Subcutaneous abdominal adipose tissue (tissue), 5 donors: ENCODE measurements around the gene SYNDIG1.

Experiments used
- H3K27ac ChIP-seq: one replicate; pipeline ENCODE4 v1.7.0; 2013; ENCODE audit warnings: low read depth, mild to moderate bottlenecking, inconsistent platforms, low read length, moderate library complexity
- H3K27me3 ChIP-seq, 5 donors: one replicate each; pipeline ENCODE4 v1.7.0; 2013; ENCODE audit warnings: low read length in 5 of 5, inconsistent platforms in 1 of 5; ENCODE audit not compliant: control insufficient read depth in 5 of 5, insufficient read depth in 4 of 5
- H3K36me3 ChIP-seq, 5 donors: one replicate each; pipeline ENCODE4 v1.7.0; 2013; ENCODE audit warnings: low read length in 5 of 5; ENCODE audit not compliant: control insufficient read depth in 5 of 5, insufficient read depth in 5 of 5
- H3K4me1 ChIP-seq, 5 donors: one replicate each; pipeline ENCODE4 v1.7.0; 2013; ENCODE audit warnings: low read length in 5 of 5, mild to moderate bottlenecking in 3 of 5, moderate library complexity in 1 of 5; ENCODE audit not compliant: control insufficient read depth in 5 of 5, insufficient read depth in 5 of 5
- H3K4me3 ChIP-seq, 5 donors: one replicate each; pipeline ENCODE4 v1.7.0; 2013; ENCODE audit warnings: low read length in 5 of 5, low read depth in 1 of 5
- H3K9ac ChIP-seq, 5 donors: one replicate each; pipeline ENCODE4 v1.7.0; 2013; ENCODE audit warnings: low read length in 5 of 5, mild to moderate bottlenecking in 4 of 5, moderate library complexity in 3 of 5
- H3K9me3 ChIP-seq, 5 donors: one replicate each; pipeline ENCODE4 v1.7.0; 2013; ENCODE audit warnings: low read length in 5 of 5; ENCODE audit not compliant: control insufficient read depth in 5 of 5
- donor health status: healthy.
- donor health status: healthy.
- donor health status: healthy.
- donor health status: healthy.
- donor health status: healthy.

SYNDIG1 gene

DNA sequence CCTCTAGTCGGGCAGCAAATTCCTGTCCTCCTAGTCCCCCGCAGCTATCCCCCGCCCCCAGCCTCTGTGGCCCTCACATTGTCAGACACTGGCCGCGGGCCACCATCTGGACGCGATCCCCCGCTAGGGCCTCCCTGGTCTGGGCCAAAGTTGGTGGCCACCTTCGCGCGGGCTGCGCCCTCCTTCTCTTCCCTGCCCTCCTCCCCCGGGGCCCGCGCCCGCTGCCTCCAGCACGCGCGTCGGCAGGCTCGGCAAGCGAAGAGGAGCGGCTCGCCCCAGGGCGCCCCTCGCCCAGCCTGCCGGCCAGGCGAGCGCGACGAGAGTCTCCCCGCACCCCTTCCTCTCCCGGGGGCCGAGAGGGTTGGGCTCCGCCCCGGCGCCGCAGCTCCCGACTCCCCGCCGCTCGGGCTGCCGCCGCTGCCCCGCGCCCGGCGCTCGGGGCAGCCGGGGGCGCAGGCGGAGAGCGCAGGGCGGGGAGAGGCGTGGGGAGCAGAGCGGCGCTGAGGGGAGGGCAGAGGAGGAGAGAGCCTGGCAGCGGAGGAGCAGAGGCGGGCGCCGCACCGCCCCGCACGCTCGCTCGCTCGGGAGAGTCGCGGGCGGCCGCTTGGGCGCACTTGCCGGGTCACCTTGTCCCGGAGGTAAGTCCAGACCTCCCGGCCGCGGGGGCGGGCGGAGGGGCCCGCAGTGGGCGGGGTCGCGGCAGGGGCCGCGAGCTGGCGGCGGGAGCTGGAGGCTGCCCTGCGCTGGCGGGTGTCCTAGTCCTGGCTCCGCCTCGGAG, at the start of gene SYNDIG1:
TSS of gene SYNDIG1 (plus strand) at position 514 of the 778 bp plus-strand sequence. CDS start 73,469 bp downstream, outside the sequence.
- H3K27me3 ChIP-seq, result peaks cover 17 to 43% (median 39%) of the 10 kb centered on the region in 5 donors

DNA sequence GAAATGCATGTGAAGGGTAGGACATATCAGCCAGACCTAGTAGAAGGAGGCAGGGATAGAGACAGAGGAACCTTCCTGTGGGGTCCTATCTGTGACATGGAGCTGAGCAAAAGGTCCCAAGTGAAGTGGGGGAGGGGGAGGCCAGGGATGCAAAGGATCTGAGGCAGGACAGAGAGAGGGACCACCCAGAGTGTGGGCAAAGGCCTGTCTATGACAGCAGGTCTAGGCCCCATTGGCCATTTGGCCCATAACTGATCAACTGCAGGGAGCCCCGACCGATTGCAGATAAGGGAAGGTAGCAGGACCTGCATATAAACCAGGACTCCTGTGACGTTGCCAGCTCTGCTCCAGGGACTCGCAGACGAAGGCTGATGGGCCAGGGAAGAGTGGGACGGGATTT, 49.6 kb upstream of the SYNDIG1 start:
- Histone ChIP-seq H3K9ac (no peak overlapping the region), H3K4me3 (no peak overlapping the region), H3K27me3 (peaks cover 0 to 8% (median 0%) of the 10 kb centered on the region in 5 donors), H3K27ac (no peak overlapping the region), H3K36me3 (no peaks in the 10 kb centered on the region), H3K4me1 (no peaks in the 10 kb centered on the region), H3K9me3 (peaks cover 0 to 20% (median 11%) of the 10 kb centered on the region in 5 donors)

More for the DNA sequence above, at the start of gene SYNDIG1:
- peak within 1 kb of the TSS in 4 of 5 donors; percentile 36 to 51 (median 44) for H3K4me3 ChIP-seq
- no peak within 1 kb of the TSS for H3K9ac ChIP-seq
- H3K36me3 ChIP-seq, result no peaks in the 10 kb centered on the region
- no peaks in the 10 kb centered on the region for H3K9me3 ChIP-seq
- peaks cover 0 to 23% (median 19%) of the 10 kb centered on the region in 5 donors for H3K4me1 ChIP-seq
- no peak within 1 kb of the TSS for H3K27ac ChIP-seq

DNA sequence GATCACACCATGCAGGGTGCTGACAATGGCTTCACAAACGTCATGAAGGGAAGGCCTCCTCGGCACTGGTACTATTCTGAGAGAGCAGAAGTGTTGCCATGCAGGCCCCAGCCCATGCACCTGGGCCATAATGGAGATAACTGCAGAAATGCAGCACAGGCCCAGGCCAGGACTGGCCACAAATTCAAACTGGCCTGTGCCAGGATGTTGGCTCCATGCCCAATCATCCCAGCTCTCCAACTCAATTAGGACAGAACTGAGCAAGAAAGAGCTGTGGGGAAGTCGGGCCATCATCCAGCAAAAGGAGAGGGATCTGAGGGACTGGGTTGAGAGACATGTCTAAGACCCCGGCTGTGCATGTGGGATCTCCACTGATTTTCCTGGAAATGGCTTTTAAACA, 48.9 kb upstream of the SYNDIG1 start:
- Histone ChIP-seq H3K4me3 (no peak overlapping the region), H3K27ac (no peak overlapping the region), H3K9me3 (peaks cover 0 to 16% (median 11%) of the 10 kb centered on the region in 5 donors)

DNA sequence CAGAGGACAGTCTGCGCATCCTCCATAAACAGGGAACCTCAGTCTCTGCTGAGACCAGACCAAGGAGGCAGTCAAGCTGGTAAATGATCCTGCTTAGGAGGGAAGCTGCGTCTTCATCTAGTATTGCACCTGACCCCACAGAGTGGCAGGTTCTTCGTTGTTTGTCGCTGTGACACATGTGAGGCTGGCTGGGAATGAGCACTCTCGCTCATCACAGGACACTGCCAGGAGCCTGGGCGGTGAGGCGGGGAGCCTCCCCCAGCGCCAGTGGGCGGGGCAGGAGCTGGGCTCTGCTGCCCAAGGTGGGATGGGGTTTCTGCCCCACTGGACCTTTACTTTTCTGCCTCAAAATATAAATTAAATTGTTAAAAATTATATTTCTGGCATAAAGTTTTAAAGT, 48.4 kb upstream of the SYNDIG1 start:
- H3K4me3 ChIP-seq, result no peak overlapping the region

More for the DNA sequence above, 48.9 kb upstream of the SYNDIG1 start:
- no peak overlapping the region for H3K9ac ChIP-seq
- H3K4me1 ChIP-seq, result no peaks in the 10 kb centered on the region
- no peaks in the 10 kb centered on the region for H3K36me3 ChIP-seq
- peaks cover 0 to 10% (median 0%) of the 10 kb centered on the region in 5 donors for H3K27me3 ChIP-seq

DNA sequence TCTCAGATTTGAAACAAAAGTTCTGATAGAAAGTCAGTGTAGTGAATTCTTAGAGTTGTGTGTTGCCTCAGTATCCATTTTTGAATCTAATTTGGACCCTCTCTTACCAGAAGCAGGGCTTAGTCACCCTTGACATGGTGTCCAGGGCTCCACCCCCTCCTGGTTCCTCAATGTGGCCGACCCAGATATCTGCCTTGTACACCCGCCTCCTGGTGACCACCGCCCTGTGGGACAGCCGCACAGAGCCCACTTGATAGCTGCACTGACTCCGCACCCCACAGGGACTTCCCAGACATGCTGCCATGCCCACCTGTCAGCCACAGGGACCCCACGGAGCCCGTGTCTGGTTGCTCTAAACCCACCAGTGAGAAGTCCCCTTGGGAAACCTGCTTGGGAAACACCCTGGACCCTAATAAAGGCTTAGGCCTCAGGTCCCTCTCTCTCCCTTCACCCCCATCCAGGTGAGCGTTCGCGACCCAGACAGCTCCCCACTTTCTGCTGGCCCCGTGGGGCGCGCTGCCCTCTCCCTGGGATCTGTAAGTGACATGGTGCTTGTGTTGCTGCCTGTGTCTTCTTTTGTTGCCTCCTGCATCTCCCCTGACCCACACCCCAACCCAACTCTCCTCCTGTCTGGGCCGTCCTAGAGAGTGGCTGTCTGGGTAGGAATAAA, 47.2 kb upstream of the SYNDIG1 start:
- H3K9me3 ChIP-seq, result peaks cover 0 to 3% (median 1%) of the 10 kb centered on the region in 5 donors
- peaks cover 0 to 10% (median 0%) of the 10 kb centered on the region in 5 donors for H3K27me3 ChIP-seq
- H3K27ac ChIP-seq, result no peak overlapping the region
- H3K36me3 ChIP-seq, result no peaks in the 10 kb centered on the region
- H3K4me1 ChIP-seq, result no peaks in the 10 kb centered on the region
- no peak overlapping the region for H3K9ac ChIP-seq
- no peak overlapping the region for H3K4me3 ChIP-seq

More for the DNA sequence above, 48.4 kb upstream of the SYNDIG1 start:
- no peaks in the 10 kb centered on the region for H3K4me1 ChIP-seq
- H3K9me3 ChIP-seq, result peaks cover 0 to 13% (median 10%) of the 10 kb centered on the region in 5 donors
- no peak overlapping the region for H3K27ac ChIP-seq
- H3K27me3 ChIP-seq, result peaks cover 0 to 10% (median 0%) of the 10 kb centered on the region in 5 donors
- H3K9ac ChIP-seq, result no peak overlapping the region
- no peaks in the 10 kb centered on the region for H3K36me3 ChIP-seq

DNA sequence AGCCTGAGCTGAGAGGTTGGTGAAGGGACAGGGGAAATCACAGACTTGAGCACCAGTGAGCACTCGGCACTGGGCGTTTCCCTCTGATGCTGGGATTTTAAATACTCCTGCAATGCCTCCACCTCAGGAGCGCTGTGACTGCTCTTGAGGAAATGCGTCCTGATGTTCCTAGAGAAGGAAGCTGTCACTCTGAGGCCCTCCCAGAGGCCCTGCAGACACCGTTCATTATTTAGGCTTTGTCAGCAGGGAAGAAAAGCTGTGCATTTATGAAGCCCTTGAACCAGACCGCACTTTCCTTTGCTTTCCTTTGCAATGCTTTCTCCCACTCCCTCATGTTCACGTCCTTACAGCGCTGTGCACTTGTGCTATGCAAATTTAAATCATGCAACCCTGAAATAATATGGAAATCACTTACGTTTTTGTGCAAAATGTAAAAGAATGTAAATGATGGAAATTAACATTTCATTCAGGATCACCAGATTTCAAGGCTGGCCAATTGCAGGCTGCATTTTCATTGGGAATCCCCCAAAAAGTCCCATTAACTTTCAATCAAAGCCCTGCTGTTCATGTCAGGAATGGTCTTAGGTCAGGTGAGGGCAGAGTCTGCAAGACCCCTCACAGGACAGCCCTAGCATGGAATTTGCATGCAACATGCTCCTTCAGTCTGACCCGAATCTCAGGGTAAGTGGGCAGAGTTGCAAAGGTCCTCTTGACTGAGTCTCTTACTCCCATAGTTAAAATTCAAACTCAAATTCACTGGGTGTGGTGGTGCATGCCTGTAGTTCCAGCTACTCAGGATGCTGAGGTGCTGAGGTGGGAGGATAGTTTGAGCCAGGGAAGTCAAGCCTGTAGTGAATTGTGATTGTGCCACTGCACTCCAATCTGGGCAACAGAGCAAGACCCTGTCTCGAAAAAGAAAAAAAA, 45.8 kb upstream of the SYNDIG1 start:
- Histone ChIP-seq H3K9ac (no peak overlapping the region), H3K27ac (no peak overlapping the region), H3K4me3 (no peak overlapping the region)

DNA sequence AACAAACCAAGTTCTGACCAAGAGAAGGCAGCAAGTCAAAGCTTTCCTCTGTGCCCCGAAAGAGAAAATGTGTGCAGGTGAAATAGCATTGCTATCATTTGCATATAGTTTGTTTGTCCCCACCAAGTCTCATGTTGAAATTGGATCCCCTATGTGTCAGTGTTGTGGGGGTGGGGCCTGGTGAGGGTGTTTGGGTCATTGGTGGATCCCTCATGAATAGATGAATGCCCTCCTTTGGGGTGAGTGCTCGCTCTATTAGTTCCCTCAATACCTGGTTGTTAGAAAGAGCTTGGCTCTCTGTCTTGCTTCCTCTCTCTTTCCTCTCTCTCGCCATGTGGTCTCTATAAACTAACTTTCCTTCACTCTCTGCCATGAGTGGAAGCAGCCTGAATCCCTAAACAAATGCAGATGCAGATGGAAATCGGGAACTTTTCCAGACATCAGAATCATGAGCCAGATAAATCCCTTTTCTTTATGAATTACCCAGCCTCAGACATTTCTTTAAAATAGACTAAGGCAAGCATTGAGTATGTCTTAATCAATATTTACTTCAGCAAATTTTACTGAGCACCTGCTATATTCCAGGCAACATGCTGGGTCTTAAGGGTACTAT, 43.8 kb upstream of the SYNDIG1 start:
- Histone ChIP-seq H3K9me3 (peaks cover 0 to 5% (median 0%) of the 10 kb centered on the region in 5 donors), H3K27me3 (peaks cover 0 to 19% (median 9%) of the 10 kb centered on the region in 5 donors), H3K27ac (no peak overlapping the region), H3K4me1 (no peaks in the 10 kb centered on the region), H3K36me3 (no peaks in the 10 kb centered on the region), H3K4me3 (no peak overlapping the region), H3K9ac (no peak overlapping the region)

More for the DNA sequence above, 45.8 kb upstream of the SYNDIG1 start:
- H3K4me1 ChIP-seq, result no peaks in the 10 kb centered on the region
- H3K36me3 ChIP-seq, result no peaks in the 10 kb centered on the region
- H3K27me3 ChIP-seq, result peaks cover 0 to 10% (median 0%) of the 10 kb centered on the region in 5 donors
- peaks cover 0 to 5% (median 0%) of the 10 kb centered on the region in 5 donors for H3K9me3 ChIP-seq

DNA sequence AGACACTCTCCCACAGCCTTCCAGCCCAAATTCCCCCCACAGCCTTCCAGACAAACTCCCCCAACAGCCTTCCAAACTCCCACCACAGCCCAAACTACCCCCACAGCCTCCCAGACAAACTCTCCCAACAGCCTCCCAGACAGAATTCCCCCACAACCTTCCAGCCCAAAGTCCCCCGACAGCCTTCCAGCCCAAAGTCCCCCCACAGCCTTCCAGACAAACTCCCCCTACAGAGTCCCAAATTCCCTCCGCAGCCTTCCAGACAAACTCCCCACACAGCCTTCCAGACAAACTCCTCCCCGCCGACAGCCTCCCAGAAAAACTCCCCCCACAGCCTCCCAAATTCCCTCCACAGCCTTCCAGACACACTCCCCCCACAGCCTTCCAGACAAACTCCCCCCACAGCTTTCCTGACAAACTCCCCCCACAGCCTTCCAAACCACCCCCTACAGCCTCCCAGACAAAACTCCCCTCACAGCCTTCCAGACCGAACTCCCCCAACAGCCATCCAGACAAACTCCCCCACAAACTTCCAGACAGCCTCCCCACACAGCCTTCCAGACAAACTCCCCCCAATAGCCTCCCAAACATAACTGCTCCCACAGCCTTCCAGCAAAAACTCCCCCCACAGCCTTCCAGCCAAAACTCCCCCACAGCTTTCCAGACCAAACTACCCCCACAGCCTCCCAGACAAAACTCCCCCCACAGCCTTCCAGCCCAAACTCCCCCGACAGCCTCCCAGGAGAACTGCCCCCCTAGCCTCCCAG, 38.0 kb upstream of the SYNDIG1 start:
- Histone ChIP-seq H3K4me1 (no peaks in the 10 kb centered on the region), H3K27ac (no peak overlapping the region), H3K27me3 (peaks cover 0 to 18% (median 11%) of the 10 kb centered on the region in 5 donors), H3K36me3 (no peaks in the 10 kb centered on the region), H3K4me3 (no peak overlapping the region), H3K9me3 (peaks cover 0 to 3% (median 0%) of the 10 kb centered on the region in 5 donors), H3K9ac (no peak overlapping the region)

DNA sequence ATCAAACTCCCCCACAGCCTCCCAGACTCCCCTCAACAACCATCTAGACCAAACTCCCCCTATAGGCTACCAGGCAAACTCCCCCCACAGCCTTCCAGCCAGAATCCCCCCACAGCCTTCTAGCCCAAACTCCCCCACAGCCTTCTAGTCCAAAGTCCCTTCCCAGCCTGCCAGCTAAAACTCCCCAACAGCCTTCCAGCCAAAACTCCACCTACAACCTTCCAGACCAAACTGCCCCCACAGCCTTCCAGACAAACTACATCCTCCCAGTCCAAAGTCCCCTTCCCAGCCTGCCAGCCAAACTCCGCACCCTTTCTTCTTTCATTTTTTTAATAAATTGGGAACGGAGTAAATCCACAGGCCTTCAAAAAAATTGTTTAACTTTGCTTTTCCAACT, 37.4 kb upstream of the SYNDIG1 start:
- peaks cover 2 to 18% (median 11%) of the 10 kb centered on the region in 5 donors for H3K27me3 ChIP-seq
- H3K4me1 ChIP-seq, result no peaks in the 10 kb centered on the region
- no peak overlapping the region for H3K9ac ChIP-seq
- H3K27ac ChIP-seq, result no peak overlapping the region
- no peak overlapping the region for H3K4me3 ChIP-seq
- no peaks in the 10 kb centered on the region for H3K36me3 ChIP-seq
- peaks cover 0 to 3% (median 0%) of the 10 kb centered on the region in 5 donors for H3K9me3 ChIP-seq
